Measurements from ENCODE around the gene TMEM30A. TPM values are rescaled to one million over a fixed set of nuclear protein-coding genes. Genes with fewer than 3 reads are reported as not detected.

TMEM30A gene
- total and polyA plus RNA-seq, 2 of the 13 experiments (the other 11 are each of a cell fraction or from before 2014, with no cell fraction given), result 17.6 to 54.4 TPM

GRCh38 chr6:75284632-75285282 lies at the start of gene TMEM30A (continued):
- TF ChIP-seq BATF2 (CRISPR knock-in tag; IDR thresholded peaks at IDR 0.05) (no peak), ZNF768 (CRISPR knock-in tag; IDR thresholded peaks at IDR 0.05) (peak; percentile 24; the same call in 1 of the 2 replicates), ZNF431 (CRISPR knock-in tag; IDR thresholded peaks at IDR 0.05; ENCODE audit: borderline replicate concordance, low read depth) (no peak; the same call in 1 of the 2 replicates), RFX1 (IDR thresholded peaks at IDR 0.05) (no peak), ERF (CRISPR knock-in tag; IDR thresholded peaks at IDR 0.05) (peak; percentile 88; the same call in 1 of the 2 replicates), ZNF678 (CRISPR knock-in tag; IDR thresholded peaks at IDR 0.05) (0 out of 2 replicates have a peak, but pooled peaks have one; percentile 41), ELF1 (CRISPR knock-in tag; IDR thresholded peaks at IDR 0.05) (peak; percentile 80), ZNF235 (CRISPR knock-in tag; IDR thresholded peaks at IDR 0.05; ENCODE audit: borderline replicate concordance) (no peak), ZBTB3 (CRISPR knock-in tag; IDR thresholded peaks at IDR 0.05; ENCODE audit: borderline replicate concordance, low read depth) (peak; percentile 80; the same call in 1 of the 2 replicates), ATF7-NPFF (CRISPR knock-in tag; IDR thresholded peaks at IDR 0.05; ENCODE audit: low read depth) (no peak; the same call in none of the 2 replicates), KAT2B (IDR thresholded peaks at IDR 0.05; ENCODE audit: borderline replicate concordance, low read depth, low read length) (no peak), HMG20A (CRISPR knock-in tag; IDR thresholded peaks at IDR 0.05; ENCODE audit: borderline replicate concordance) (0 out of 2 replicates have a peak, but pooled peaks have one; percentile 17), AHDC1 (CRISPR knock-in tag; IDR thresholded peaks at IDR 0.05; ENCODE audit: borderline replicate concordance) (no peak), POGZ (CRISPR knock-in tag; IDR thresholded peaks at IDR 0.05) (peak; percentile 97), AKAP8 (CRISPR knock-in tag; IDR thresholded peaks at IDR 0.05) (no peak), ZNF563 (CRISPR knock-in tag; IDR thresholded peaks at IDR 0.05) (0 out of 2 replicates have a peak, but pooled peaks have one; percentile 34), BRF2 (CRISPR knock-in tag; IDR thresholded peaks at IDR 0.05) (peak; percentile 62; the same call in 1 of the 2 replicates), SOX6 (IDR thresholded peaks at IDR 0.05) (no peak), SOX6 (CRISPR knock-in tag; IDR thresholded peaks at IDR 0.05) (peak; percentile 57; the same call in 1 of the 2 replicates), CREB3 (CRISPR knock-in tag; IDR thresholded peaks at IDR 0.05) (no peak)

Measured in HepG2 (cell line).